Lower leg skin (tissue), 3 donors: ENCODE measurements around the gene CELF5.

Experiments
- CTCF ChIP-seq, 3 donors: fragments of 450-650 bp; IDR thresholded peaks; one replicate each; pipeline ENCODE4 v1.5.1; 2016; ENCODE audit warnings: antibody characterized with exemption in 3 of 3, mild to moderate bottlenecking in 3 of 3, moderate library complexity in 2 of 3
- POLR2A ChIP-seq, 2 donors: fragments of 450-650 bp; IDR thresholded peaks; one replicate each; pipeline ENCODE4 v1.6.1; 2016 to 2017; ENCODE audit warnings: antibody characterized with exemption in 2 of 2, mild to moderate bottlenecking in 1 of 2, moderate library complexity in 1 of 2

DNA sequence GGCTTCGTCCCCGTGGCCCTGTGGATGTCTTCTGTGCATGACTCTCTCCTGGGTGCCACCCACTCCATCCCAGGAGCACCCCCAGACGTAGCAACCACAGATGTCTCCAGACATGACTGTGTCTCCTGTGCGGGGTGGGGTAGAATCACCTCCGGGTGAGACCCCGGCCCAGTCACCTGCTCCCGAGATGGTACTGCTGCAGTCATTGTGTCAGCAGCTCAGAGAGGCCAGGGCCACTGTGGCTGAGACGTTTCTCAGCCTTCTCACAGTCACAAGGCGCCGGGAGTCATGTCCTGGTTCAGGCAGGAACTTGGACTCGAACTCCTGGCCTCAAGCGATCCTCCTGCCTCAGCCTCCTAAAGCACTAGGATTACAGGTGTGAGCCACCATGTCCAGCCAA, 22.1 kb upstream of the CELF5 start:
- TF ChIP-seq CTCF (IDR thresholded peaks at IDR 0.05) (no peak), POLR2A (IDR thresholded peaks at IDR 0.05) (no peak)
